Ovary (tissue), 3 donors: ENCODE results near the gene XPNPEP2.

ENCODE experiments used
- CTCF ChIP-seq, 3 donors: fragments of 450-650 bp in 2 of 3; fragments of 200-600 bp in 1 of 3; IDR thresholded peaks; one replicate each; pipeline versions ENCODE4 v1.5.1 to v1.8.0; 2016 to 2022; ENCODE audit warnings: antibody characterized with exemption in 3 of 3, mild to moderate bottlenecking in 1 of 3
- POLR2A ChIP-seq: fragments of 450-650 bp; IDR thresholded peaks from one replicate; pipeline ENCODE4 v1.6.1; 2017; ENCODE audit warnings: antibody characterized with exemption, mild to moderate bottlenecking, moderate library complexity
- donor health status: DM: no; HTN: no; CAD: no.

- TF ChIP-seq POLR2A (no peak), CTCF (IDR thresholded peaks at IDR 0.05) (no peak)
These were observed 23.7 kb downstream of the XPNPEP2 start for GRCh38 chrX:129762448-129762847.
